GM06990 (cell line): ENCODE measurements around the gene BTN3A1.
A peak's percentile ranks its signal among the peaks of the same experiment; 100 is the strongest.

Experiments
- DNase-seq: peaks from one replicate; pipeline ENCODE4 v3.0.0-alpha.2; 2011; ENCODE audit not compliant: insufficient read length; ENCODE audit errors: extremely low read depth
- H3K27me3 ChIP-seq: replicated peaks from 2 replicates; pipeline ENCODE4 v1.6.0; 2011; ENCODE audit warnings: low read length; ENCODE audit not compliant: control insufficient read depth, insufficient read depth
- H3K36me3 ChIP-seq: 2 replicates; pipeline ENCODE4 v1.5.1; 2011; ENCODE audit warnings: low read length; ENCODE audit not compliant: control insufficient read depth, insufficient read depth
- H3K4me3 ChIP-seq: replicated peaks from 2 replicates; pipeline ENCODE4 v1.5.1; 2011; ENCODE audit warnings: low read depth, mild to moderate bottlenecking, control low read depth, low read length
- CTCF ChIP-seq: IDR thresholded peaks from 2 replicates; pipeline ENCODE4 v1.5.1; 2011; ENCODE audit warnings: low read length, control low read depth, mild to moderate bottlenecking, inconsistent platforms; ENCODE audit not compliant: insufficient read depth, poor library complexity, severe bottlenecking

The BTN3A1 gene

GRCh38 chr6:26398555-26398954 lies 3.5 kb upstream of the BTN3A1 start:
- H3K36me3 ChIP-seq, result peaks cover 1% of the 10 kb centered on the region
- no peak for DNase-seq
- H3K4me3 ChIP-seq, result no peak overlapping the region
- no peaks in the 10 kb centered on the region for H3K27me3 ChIP-seq
- no peak for TF ChIP-seq CTCF

GRCh38 chr6:26400626-26401025 lies 1.4 kb upstream of the BTN3A1 start:
- TF ChIP-seq CTCF, result no peak
- Histone ChIP-seq H3K27me3 (no peaks in the 10 kb centered on the region), H3K4me3 (no peak overlapping the region), H3K36me3 (peaks cover 2% of the 10 kb centered on the region)
- DNase-seq, result no peak

- H3K36me3 ChIP-seq, result peaks cover 4% of the 10 kb centered on the region
- no peak for TF ChIP-seq CTCF
- no peak for DNase-seq
- no peaks in the 10 kb centered on the region for H3K27me3 ChIP-seq
- peak overlapping the region; percentile 84 for H3K4me3 ChIP-seq
Observed at GRCh38 chr6:26401389-26401986, 587 bp upstream of the BTN3A1 start.

- Histone ChIP-seq H3K27me3 (no peaks in the 10 kb centered on the region), H3K36me3 (peaks cover 13% of the 10 kb centered on the region), H3K4me3 (no peak overlapping the region)
- no peak for DNase-seq
- no peak for TF ChIP-seq CTCF
Observed at GRCh38 chr6:26403893-26404292, 1.8 kb downstream of the BTN3A1 start.

GRCh38 chr6:26404546-26404945 lies 2.5 kb downstream of the BTN3A1 start:
- Histone ChIP-seq H3K27me3 (no peaks in the 10 kb centered on the region), H3K36me3 (peaks cover 16% of the 10 kb centered on the region), H3K4me3 (no peak overlapping the region)
- TF ChIP-seq CTCF, result no peak
- DNase-seq, result no peak
